GOT3 (cell line): Measurements from ENCODE around the gene DBX1.
"Not testable (repeated sequence)": the region's sequence is repeated elsewhere in the genome, so short reads cannot be mapped to it uniquely, and the experiment has no call there.

Experiments
- DNase-seq: peaks from one replicate; lab custom pipeline; 2025; ENCODE audit warnings: mixed read lengths; lab: John Stamatoyannopoulos, UW

Gene DBX1

GRCh38 chr11:20161230-20161918 is 1.1 kb upstream of the DBX1 start:
- DNase-seq, result no peak

- DNase-seq, result no peak
These were observed 551 bp downstream of the DBX1 start for GRCh38 chr11:20159466-20160381.

GRCh38 chr11:20158597-20159257 is 1.5 kb downstream of the DBX1 start:
- peak; percentile 3 for DNase-seq

DNA sequence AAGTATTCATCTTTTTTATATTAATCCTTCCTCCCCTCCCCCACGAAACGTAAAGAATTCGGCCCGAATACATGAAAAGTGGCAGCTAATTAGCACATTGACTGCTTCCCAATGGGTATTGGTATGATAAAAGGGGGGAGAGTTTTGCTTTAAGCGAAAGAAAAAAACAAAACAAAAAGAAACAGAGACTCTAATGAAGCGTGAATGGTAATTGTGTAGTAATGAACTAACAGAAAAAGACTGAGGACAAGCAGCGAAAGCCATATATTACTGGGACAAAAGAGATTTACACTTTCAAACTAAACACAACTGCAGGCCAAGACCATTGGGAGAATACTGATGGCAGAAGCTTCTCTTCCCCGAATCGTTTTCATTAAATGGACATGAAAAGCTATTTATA is 2.5 kb downstream of the DBX1 start:
- DNase-seq, result no peak

DNA sequence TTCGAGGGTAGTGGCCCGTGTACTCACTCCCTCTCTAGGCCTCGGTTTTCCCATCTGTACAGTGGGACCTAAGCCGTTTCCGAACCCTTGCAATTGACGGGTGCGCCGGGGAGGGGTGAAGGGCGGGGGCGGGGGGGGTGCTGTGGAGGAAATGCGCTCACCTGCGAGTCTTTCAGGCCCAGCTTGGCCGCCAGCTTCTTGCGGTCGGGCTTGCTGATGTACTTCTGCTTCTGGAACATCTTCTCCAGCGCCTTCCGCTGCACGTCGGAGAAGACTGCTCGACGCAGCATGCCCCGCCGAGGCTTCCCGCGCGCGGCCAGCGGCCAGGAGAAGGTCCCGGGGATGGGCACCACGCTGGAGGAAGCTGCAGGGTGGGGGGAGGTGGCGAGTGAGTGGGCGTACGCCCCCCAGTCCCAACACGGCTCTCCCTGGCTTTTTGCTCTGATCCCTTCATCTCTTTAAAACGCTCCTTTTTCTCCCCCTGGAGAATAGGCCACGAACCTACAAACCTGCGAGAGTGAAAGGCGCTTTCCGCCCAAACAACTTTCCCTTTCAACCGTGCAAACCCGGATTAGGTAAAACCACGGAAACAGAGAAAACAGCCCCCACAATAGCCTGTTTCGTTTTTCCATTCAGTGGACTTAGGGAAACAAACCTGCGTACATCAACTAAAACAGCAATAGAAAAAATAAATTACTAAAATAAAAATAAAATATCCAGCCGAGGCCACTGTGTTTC is 3.2 kb downstream of the DBX1 start:
- DNase-seq, result no peak

GRCh38 chr11:20156280-20156875 is 3.9 kb downstream of the DBX1 start:
- no peak for DNase-seq

DNA sequence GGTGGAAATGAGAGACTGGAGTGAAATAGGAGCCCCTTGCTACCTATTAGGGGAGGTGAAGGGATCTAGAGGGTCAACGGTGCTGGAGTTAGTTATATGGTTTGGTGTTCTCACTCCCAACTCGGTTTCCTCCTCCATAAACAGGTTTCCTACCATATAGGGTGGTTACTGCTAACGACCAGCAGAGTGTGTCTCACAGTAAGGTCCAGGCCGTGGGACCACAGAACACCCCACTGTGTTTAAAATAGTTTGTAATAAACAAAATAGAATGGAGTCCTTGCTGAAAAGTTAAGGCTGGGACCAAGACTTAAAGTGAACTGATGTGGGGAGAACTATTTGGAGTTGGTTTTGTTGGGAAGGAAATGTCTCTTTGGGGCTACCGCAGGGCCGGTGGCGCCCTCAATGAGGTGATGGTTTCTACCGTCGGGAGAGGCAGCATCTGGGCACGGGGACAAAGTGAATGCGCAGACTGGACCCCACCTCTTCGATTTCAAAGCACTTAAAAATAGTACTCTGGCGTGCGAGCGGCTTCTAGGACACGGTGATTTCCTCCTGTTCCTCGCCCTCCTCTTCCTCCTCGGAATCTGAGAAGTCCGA is 4.5 kb downstream of the DBX1 start:
- no peak for DNase-seq

DNA sequence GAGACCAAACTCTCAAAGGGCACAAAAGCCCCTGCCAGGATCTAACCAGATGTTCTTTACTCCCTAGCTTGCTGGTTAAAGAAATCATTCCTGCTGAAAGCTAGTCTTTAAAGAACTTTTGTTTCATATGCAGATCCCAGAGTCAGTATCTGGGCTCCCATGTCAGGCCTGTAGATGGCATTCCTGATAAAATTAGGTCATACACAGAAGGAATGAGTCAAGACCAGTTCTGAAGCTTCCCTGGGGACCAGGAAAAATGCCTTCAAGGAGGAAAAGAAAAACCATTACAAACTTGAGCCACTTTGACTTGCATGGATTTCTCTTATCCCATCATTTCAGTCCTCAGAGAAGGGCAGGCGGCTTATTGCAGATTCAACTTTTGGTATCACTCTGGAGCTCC is 5.9 kb downstream of the DBX1 start:
- DNase-seq, result no peak

DNA sequence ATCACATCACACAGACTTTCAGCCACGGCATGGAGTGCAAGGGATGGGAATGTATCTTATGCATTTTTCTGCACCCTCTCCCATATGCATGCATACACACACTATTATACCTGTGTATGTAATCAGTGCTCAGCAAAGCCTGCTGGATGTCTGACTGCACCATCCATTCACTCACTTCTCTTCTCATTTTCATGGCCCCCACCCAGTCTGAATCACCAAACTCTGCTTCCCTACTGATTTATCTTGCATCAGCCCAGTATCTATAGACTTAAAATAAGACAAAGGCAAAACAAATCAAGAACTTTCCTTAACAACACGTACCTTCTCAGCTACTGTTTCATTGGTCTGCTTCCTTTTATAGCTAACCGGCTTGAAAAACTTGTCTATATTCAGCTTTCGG is 21.6 kb downstream of the DBX1 start:
- DNase-seq, result no peak

GRCh38 chr11:20137637-20138036 is 22.6 kb downstream of the DBX1 start:
- no peak for DNase-seq

DNA sequence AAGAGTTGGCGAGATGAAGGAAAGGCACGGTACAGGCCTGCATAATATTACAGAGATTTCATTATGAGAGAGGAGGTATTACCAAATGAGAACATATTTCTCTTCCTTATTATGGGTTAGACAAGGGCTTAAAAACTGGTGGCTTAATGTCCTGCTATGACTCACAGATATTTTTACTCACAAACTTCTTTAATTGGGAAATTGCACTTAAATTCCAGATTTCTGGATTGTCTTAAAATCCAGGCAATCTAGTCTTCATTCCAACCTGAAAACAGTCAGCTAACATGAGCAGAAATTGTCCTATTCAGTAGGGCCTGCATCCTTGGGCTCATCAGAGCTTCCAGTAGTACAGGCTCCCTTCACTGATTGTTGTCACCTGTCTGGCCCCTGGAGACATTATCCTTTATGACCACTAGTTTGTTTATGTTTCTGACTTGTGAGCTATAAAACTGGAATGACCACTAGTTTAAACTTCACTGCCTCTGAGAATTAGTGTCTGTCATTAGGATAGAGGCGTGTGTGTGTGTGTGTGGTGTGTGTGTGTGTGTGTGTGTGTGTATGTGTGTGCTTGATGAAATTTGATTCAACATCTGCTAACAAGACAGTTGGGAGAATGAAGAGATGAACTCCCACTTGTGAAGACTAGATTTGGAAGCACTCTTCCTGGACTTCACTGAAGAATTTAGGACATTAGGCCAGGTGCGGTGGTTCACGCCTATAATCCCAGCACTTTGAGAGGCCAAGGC is 25.1 kb downstream of the DBX1 start:
- no peak for DNase-seq

- DNase-seq, result no peak
These were observed 27.6 kb downstream of the DBX1 start for GRCh38 chr11:20132667-20133039.

DNA sequence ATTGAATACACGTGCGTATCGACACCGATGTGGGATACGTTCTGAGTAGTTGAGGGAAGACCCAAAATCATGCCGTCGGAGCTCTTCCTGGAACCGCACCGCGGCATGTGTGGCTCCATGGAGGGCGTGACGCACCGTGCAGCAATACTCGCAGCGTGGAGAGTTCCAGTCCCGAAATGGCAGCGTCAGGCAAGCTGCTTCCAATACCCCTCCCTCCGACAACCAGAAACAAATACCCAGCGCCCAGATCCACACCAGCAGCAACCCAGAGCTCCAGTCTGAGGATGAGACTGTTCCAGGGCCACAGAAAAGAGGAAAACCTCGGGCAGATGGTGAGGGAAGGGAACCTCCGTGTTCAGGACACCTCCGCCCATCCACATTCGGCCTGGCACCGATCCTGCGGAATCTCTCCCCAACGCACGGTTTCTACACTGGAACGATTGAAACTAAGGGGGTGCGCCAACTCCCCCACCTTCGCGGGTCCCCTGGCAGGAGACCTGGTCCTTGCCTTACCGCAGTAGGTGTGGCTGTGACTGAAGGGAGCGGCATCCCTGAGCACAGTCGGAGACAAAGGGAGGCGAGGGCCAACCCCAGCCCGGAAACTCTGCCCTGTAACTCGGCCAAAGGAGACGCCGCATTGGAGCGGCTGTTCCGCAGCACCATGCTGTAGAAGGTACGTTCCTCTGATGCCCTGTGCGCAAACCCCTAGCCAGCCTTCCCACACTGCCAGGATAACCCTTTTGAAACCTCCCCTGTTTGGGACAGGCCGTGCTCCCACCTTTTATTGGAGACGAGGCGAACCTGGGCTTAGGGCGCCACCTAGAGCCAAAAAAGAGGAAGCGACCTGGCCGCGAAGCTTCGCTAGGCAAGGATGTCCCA is 28.2 kb downstream of the DBX1 start:
- no peak for DNase-seq

- DNase-seq, result no peak
These were observed 30.6 kb downstream of the DBX1 start for GRCh38 chr11:20129665-20130064.

GRCh38 chr11:20128528-20128825 is 31.8 kb downstream of the DBX1 start:
- DNase-seq, result not testable (repeated sequence)

- DNase-seq, result no peak
These were observed 32.4 kb downstream of the DBX1 start for GRCh38 chr11:20127671-20128527.

DNA sequence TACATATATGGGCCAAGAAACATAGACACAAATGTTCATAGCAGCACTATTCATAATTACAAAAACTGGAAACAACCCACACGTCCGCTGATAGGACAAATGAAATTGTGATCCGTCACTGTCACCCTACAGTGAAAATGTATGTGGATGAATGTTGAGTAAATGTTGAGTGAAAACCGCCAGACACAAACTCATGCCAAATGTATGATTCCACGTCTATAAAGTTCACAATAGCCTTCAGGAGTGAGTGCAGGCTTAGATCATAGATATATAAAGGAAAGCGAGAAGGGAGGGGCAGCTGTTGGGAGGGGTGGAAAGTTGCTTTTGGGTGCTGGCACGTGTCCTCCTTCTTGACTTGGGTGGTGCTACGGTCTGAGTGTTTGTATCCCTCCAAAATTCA is 33.6 kb downstream of the DBX1 start:
- no peak for DNase-seq

GRCh38 chr11:20125927-20126326 is 34.3 kb downstream of the DBX1 start:
- no peak for DNase-seq

DNA sequence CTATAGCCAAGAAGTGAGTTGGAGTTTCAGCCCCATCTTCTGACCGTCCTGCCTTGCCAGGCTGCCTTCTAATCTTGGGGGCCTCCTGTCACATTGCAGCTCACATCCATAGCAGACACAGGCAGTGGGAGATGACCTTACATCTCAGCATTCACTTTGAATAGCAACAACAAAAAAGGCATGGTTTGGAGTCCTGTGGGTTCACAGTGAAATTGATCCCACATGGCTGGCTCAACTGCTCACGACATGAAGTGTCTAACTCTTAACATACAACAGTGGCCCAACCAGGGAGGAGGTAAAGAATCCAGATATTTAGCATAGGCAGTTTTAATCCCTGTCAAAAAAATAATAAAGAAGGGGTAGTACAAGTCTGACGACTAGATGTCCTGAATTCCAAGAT is 38.1 kb downstream of the DBX1 start:
- no peak for DNase-seq
